NCI-H82 (cell line): Measurements from ENCODE around the gene LRRC73.
"Not testable (repeated sequence)": the region's sequence is repeated elsewhere in the genome, so short reads cannot be mapped to it uniquely, and the experiment has no call there.

ENCODE experiments used
- DNase-seq: peaks from one replicate; lab custom pipeline; 2025; lab: John Stamatoyannopoulos, UW

LRRC73 gene

DNA sequence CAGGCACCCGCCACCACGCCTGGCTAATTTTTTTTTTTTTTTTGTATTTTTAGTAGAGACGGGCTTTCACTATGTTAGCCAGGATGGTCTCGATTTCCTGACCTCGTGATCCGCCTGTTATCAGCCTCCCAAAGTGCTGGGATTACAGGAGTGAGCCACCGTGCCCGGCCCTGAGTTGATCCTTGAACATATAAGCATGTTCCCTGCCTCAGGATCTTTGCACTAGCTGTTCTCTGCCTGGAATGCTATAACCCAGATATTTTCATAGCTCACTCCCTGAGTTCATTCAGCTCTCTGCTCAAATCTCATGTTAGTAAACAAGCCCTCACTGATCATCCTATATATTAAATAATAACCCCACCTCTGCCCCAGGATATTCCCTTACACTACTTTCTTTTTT is 45.8 kb downstream of the LRRC73 start:
- DNase-seq = no peak

DNA sequence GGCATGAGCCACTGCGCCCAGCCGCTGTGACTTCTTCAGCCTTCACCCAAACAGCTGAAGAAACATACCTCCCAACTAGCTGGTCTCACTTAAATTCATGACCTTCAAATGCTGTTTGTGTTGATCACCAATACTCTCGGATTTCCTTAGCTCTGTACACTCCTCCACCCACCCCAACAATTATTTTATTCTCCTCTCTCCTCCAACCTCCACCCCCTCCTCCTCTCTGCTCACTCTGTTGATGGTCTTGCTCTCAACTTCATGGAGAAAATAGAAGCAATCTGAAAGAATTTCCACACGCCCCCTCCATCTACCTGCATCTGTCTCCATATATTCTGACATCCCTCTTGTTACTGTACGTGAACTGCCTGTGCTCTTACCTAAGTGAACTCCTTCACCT is 48.2 kb downstream of the LRRC73 start:
- no peak for DNase-seq

DNA sequence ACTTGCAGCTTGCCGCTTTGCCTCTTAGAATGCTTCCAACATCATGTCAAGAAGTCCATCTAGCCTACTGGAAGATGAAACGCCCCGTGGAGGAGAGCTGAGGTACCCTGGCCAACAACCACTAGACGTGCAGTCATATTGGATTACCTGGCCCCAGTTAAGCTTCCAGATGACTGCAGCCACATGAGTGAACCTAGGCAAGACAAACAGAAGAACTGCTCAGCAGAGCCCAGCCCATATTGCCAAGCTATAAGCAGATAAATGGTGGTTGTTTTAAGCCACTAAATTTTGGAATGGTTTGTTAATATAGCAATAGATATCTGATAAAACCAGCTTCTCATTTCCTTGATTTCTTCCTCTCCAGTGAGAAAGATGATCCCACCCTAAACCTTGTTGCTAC is 50.1 kb downstream of the LRRC73 start:
- DNase-seq = peak; percentile 25

DNA sequence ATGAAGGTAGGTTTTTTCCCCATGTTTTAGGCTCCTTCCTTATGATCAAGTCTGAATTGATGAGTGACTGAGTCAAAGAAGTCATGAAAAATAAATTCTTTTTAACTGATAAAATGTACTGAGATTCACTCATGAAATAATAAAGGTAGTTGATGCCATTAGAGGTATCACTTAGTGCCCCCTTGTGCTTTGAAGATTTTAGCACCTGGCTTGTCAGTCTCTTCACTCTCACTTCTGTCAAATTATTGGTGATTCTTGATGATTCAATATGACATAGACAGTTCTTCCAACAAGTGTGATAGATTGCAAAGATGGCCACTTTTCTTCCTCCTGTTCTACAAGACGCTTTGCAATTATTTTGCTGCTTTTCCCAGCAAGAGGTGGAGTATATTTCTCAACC is 50.6 kb downstream of the LRRC73 start:
- DNase-seq = no peak

DNA sequence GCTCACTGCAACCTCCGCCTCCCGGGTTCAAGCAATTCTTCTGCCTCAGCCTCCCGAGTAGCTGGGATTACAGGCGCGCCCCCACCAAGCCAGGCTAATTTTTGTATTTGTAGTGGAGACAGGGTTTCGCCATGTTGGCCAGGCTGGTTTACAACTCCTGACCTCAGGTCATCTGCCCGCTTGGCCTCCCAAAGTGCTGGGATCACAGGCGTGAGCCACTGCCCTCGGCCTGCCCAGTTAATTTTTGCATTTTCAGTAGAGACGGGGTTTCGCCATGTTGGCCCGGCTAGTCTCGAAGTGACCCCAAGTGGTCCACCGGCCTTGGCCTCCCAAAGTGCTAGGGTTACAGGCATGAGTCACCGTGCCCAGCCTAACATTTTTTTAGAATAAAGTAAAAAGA is 52.0 kb downstream of the LRRC73 start:
- DNase-seq = not testable (repeated sequence)

DNA sequence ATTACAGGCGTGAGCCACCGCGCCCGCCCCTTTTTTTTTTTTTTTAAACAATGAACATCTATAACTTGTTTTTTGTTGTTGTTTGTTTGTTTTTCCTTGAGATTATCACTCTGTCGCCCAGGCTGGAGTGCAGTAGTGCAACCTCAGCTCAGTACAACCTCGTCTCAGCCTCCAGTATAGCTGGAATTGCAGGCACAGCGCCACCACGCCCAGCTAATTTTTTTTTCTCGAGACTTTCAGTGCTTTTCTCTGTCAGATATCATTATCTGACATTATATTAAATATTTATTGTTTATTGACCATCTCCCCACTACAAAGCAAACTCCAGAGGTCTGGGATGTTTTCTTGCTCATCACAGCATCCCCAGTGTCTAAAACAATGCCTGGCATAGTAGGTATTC is 52.5 kb downstream of the LRRC73 start:
- DNase-seq = no peak
